ENCODE data around the gene EPHA7.

Gene EPHA7

GRCh38 chr6:93392797-93393196, 26.6 kb downstream of the EPHA7 start:
- no peak for DNase-seq

GRCh38 chr6:93391965-93392364, 27.4 kb downstream of the EPHA7 start:
- no peak for DNase-seq

GRCh38 chr6:93389192-93389591, 30.2 kb downstream of the EPHA7 start:
- DNase-seq = no peak

- no peak for DNase-seq
These were observed 31.3 kb downstream of the EPHA7 start for GRCh38 chr6:93388070-93388469.

- no peak for DNase-seq
These were observed 43.3 kb downstream of the EPHA7 start for GRCh38 chr6:93376026-93376540.

- DNase-seq = no peak
These were observed 45.9 kb downstream of the EPHA7 start for GRCh38 chr6:93373445-93373844.

- DNase-seq = no peak
These were observed 47.6 kb downstream of the EPHA7 start for GRCh38 chr6:93371756-93372155.

GRCh38 chr6:93369586-93370134, 49.7 kb downstream of the EPHA7 start:
- DNase-seq = no peak

- DNase-seq = no peak
These were observed 52.9 kb downstream of the EPHA7 start for GRCh38 chr6:93366506-93366905.

GRCh38 chr6:93365445-93365844, 53.9 kb downstream of the EPHA7 start:
- no peak for DNase-seq

- DNase-seq = no peak
These were observed 60.9 kb downstream of the EPHA7 start for GRCh38 chr6:93358435-93358834.

- no peak for DNase-seq
These were observed 66.8 kb downstream of the EPHA7 start for GRCh38 chr6:93352604-93353003.

- no peak for DNase-seq
These were observed 68.1 kb downstream of the EPHA7 start for GRCh38 chr6:93351222-93351621.

GRCh38 chr6:93350774-93351173, 68.6 kb downstream of the EPHA7 start:
- no peak for DNase-seq

GRCh38 chr6:93344333-93344835, 75.0 kb downstream of the EPHA7 start:
- DNase-seq = no peak

GRCh38 chr6:93343476-93343875, 75.9 kb downstream of the EPHA7 start:
- DNase-seq = no peak

- peak; percentile 37 for DNase-seq
These were observed 77.3 kb downstream of the EPHA7 start for GRCh38 chr6:93341900-93342613.

- DNase-seq = no peak
These were observed 81.5 kb downstream of the EPHA7 start for GRCh38 chr6:93337772-93338394.

- no peak for DNase-seq
These were observed 82.3 kb downstream of the EPHA7 start for GRCh38 chr6:93337014-93337413.

GRCh38 chr6:93329301-93330000, 89.9 kb downstream of the EPHA7 start:
- no peak for DNase-seq

- no peak for DNase-seq
These were observed 91.5 kb downstream of the EPHA7 start for GRCh38 chr6:93327857-93328256.

- DNase-seq = no peak
These were observed 93.6 kb downstream of the EPHA7 start for GRCh38 chr6:93325761-93326160.

GRCh38 chr6:93323630-93324029, 95.7 kb downstream of the EPHA7 start:
- no peak for DNase-seq
